GM18499 (cell line): ENCODE results near the gene C1orf105.
"Not testable (repeated sequence)": the region's sequence is repeated elsewhere in the genome, so short reads cannot be mapped to it uniquely, and the experiment has no call there.

Source experiments
- ATAC-seq: cut with Tn5 transposase; IDR thresholded peaks from one replicate; pipeline ENCODE4 v1.9.1; 2021; ENCODE audit warnings: moderate number of reproducible peaks; ENCODE audit not compliant: insufficient read depth, unreplicated experiment

Gene C1orf105

GRCh38 chr1:172421974-172422604 lies 1.6 kb downstream of the C1orf105 start:
- no peak for ATAC-seq

GRCh38 chr1:172423336-172423735 lies 2.9 kb downstream of the C1orf105 start:
- ATAC-seq, result no peak

GRCh38 chr1:172425339-172425738 lies 4.9 kb downstream of the C1orf105 start:
- ATAC-seq, result no peak

- ATAC-seq, result no peak
Measured at GRCh38 chr1:172427191-172427590, 6.7 kb downstream of the C1orf105 start.

- no peak for ATAC-seq
Measured at GRCh38 chr1:172429331-172430127, 9.0 kb downstream of the C1orf105 start.

- ATAC-seq, result no peak
Measured at GRCh38 chr1:172430128-172430454, 9.6 kb downstream of the C1orf105 start.

GRCh38 chr1:172431204-172431603 lies 10.7 kb downstream of the C1orf105 start:
- ATAC-seq, result no peak

- ATAC-seq, result no peak
Measured at GRCh38 chr1:172431721-172432192, 11.3 kb downstream of the C1orf105 start.

GRCh38 chr1:172437183-172437582 lies 16.7 kb downstream of the C1orf105 start:
- not testable (repeated sequence) for ATAC-seq

- no peak for ATAC-seq
Measured at GRCh38 chr1:172442404-172442803, 21.9 kb downstream of the C1orf105 start.

- no peak for ATAC-seq
Measured at GRCh38 chr1:172442843-172443565, 22.5 kb downstream of the C1orf105 start.

GRCh38 chr1:172443666-172444453 lies 23.4 kb downstream of the C1orf105 start, which contains the start of gene PIGC:
PIGC (minus strand) TSS chr1:172444069; CDS start chr1:172442622, 1,447 bp downstream.
- ATAC-seq, result peak; percentile 71

- no peak for ATAC-seq
Measured at GRCh38 chr1:172446547-172446946, 26.1 kb downstream of the C1orf105 start.

GRCh38 chr1:172447641-172448040 lies 27.2 kb downstream of the C1orf105 start:
- no peak for ATAC-seq

- no peak for ATAC-seq
Measured at GRCh38 chr1:172448995-172449584, 28.6 kb downstream of the C1orf105 start.

GRCh38 chr1:172449585-172450523 lies 29.4 kb downstream of the C1orf105 start:
- no peak for ATAC-seq

- no peak for ATAC-seq
Measured at GRCh38 chr1:172450524-172450885, 30.0 kb downstream of the C1orf105 start.

GRCh38 chr1:172451002-172451443 lies 30.5 kb downstream of the C1orf105 start:
- ATAC-seq, result no peak
